Effector memory CD8-positive, alpha-beta T cell (primary cell): ENCODE data around the gene TMEM219.

ENCODE experiments used
- ATAC-seq: fragments of 150-1000 bp; cut with Tn5 transposase; replicated peaks from 2 replicates; pipeline ENCODE4 v1.10.0; 2021; ENCODE audit warnings: mild to moderate bottlenecking, moderate library complexity
- DNase-seq, 3 experiments: peaks; one replicate each; pipeline ENCODE4 v3.0.0; 2021
- H3K27ac Mint-ChIP-seq, 2 donors: one replicate each; pipeline ENCODE4 v1.8.0; 2022; ENCODE audit warnings: mild to moderate bottlenecking in 2 of 2, mixed read lengths in 2 of 2, moderate library complexity in 2 of 2
- H3K27me3 Mint-ChIP-seq, 2 donors: one replicate each; pipeline ENCODE4 v1.8.0; 2022; ENCODE audit warnings: mixed read lengths in 2 of 2
- H3K36me3 Mint-ChIP-seq: one replicate; pipeline ENCODE4 v1.8.0; 2022; ENCODE audit warnings: mild to moderate bottlenecking, moderate library complexity, mixed read lengths; ENCODE audit not compliant: insufficient read depth
- H3K4me1 Mint-ChIP-seq, 2 donors: one replicate each; pipeline ENCODE4 v1.8.0; 2022; ENCODE audit warnings: low read depth in 2 of 2, mixed read lengths in 2 of 2
- H3K4me3 Mint-ChIP-seq, 2 donors: one replicate each; pipeline ENCODE4 v1.8.0; 2022; ENCODE audit warnings: mild to moderate bottlenecking in 2 of 2, mixed read lengths in 2 of 2, moderate library complexity in 2 of 2
- H3K9me3 Mint-ChIP-seq, 2 donors: one replicate each; pipeline ENCODE4 v1.8.0; 2022; ENCODE audit warnings: mixed read lengths in 2 of 2

The TMEM219 gene

GRCh38 chr16:29963021-29963743, 1.3 kb downstream of the TMEM219 start:
- Mint-ChIP-seq H3K27ac (peak overlapping the region; percentile 91 to 97), H3K4me3 (peak overlapping the region; percentile 88 to 89), H3K4me1 (peaks cover 13 to 21% of the 10 kb centered on the region in 2 donors), H3K36me3 (peaks cover 9% of the 10 kb centered on the region), H3K9me3 (no peaks in the 10 kb centered on the region), H3K27me3 (no peaks in the 10 kb centered on the region)
- no peak for DNase-seq
- ATAC-seq: no peak

GRCh38 chr16:29968205-29968604, 6.3 kb downstream of the TMEM219 start:
- Mint-ChIP-seq H3K27ac (no peak overlapping the region), H3K4me3 (no peak overlapping the region), H3K9me3 (no peaks in the 10 kb centered on the region)

GRCh38 chr16:29971304-29971703, 9.4 kb downstream of the TMEM219 start:
- Mint-ChIP-seq H3K27ac (peak overlapping the region in 1 of 2 donors; percentile 53), H3K9me3 (no peaks in the 10 kb centered on the region), H3K4me3 (no peak overlapping the region), H3K36me3 (peaks cover 30% of the 10 kb centered on the region), H3K4me1 (peaks cover 26 to 29% of the 10 kb centered on the region in 2 donors), H3K27me3 (no peaks in the 10 kb centered on the region)
- DNase-seq (no peak), ATAC-seq (no peak)

More at GRCh38 chr16:29968205-29968604, 6.3 kb downstream of the TMEM219 start:
- no peak for ATAC-seq
- peaks cover 5 to 11% of the 10 kb centered on the region in 2 donors for H3K4me1 Mint-ChIP-seq
- H3K36me3 Mint-ChIP-seq: peaks cover 16% of the 10 kb centered on the region
- no peaks in the 10 kb centered on the region for H3K27me3 Mint-ChIP-seq
- no peak for DNase-seq

- Mint-ChIP-seq H3K36me3 (peaks cover 30% of the 10 kb centered on the region), H3K27me3 (no peaks in the 10 kb centered on the region), H3K4me3 (peak overlapping the region; percentile 97 to 98), H3K4me1 (peaks cover 31 to 38% of the 10 kb centered on the region in 2 donors), H3K9me3 (no peaks in the 10 kb centered on the region), H3K27ac (peak overlapping the region; percentile 97)
- no peak for ATAC-seq
- no peak for DNase-seq
These were observed 10.6 kb downstream of the TMEM219 start for GRCh38 chr16:29972500-29972899.

GRCh38 chr16:29972992-29973383, 11.1 kb downstream of the TMEM219 start:
- peak overlapping the region; percentile 97 to 98 for H3K4me3 Mint-ChIP-seq
- no peaks in the 10 kb centered on the region for H3K9me3 Mint-ChIP-seq
- H3K27ac Mint-ChIP-seq: peak overlapping the region; percentile 97
- ATAC-seq: no peak
- H3K27me3 Mint-ChIP-seq: no peaks in the 10 kb centered on the region
- H3K4me1 Mint-ChIP-seq: peaks cover 31 to 38% of the 10 kb centered on the region in 2 donors
- DNase-seq: no peak
- peaks cover 30% of the 10 kb centered on the region for H3K36me3 Mint-ChIP-seq

GRCh38 chr16:29973384-29974246, 11.7 kb downstream of the TMEM219 start, which contains the start of gene TAOK2:
Gene TAOK2, plus strand, starts transcription at chr16:29973868. Its CDS starts 3,905 bp downstream, at chr16:29977773.
- H3K27me3 Mint-ChIP-seq: no peaks in the 10 kb centered on the region
- H3K36me3 Mint-ChIP-seq: peaks cover 29% of the 10 kb centered on the region
- peak within 1 kb of the TSS; percentile 97 to 98 for H3K4me3 Mint-ChIP-seq
- peak within 1 kb of the TSS; percentile 97 for H3K27ac Mint-ChIP-seq
- ATAC-seq (peak; percentile 96), DNase-seq (peak; percentile 86 to 92 (median 91))
- no peaks in the 10 kb centered on the region for H3K9me3 Mint-ChIP-seq
- H3K4me1 Mint-ChIP-seq: peaks cover 31 to 41% of the 10 kb centered on the region in 2 donors

GRCh38 chr16:29974291-29975133, 12.6 kb downstream of the TMEM219 start:
- Mint-ChIP-seq H3K4me1 (peaks cover 31 to 41% of the 10 kb centered on the region in 2 donors), H3K9me3 (no peaks in the 10 kb centered on the region), H3K27me3 (no peaks in the 10 kb centered on the region), H3K4me3 (peak overlapping the region; percentile 97 to 98), H3K27ac (peak overlapping the region; percentile 97), H3K36me3 (peaks cover 26% of the 10 kb centered on the region)
- ATAC-seq (peak; percentile 10), DNase-seq (no peak)

- H3K4me3 Mint-ChIP-seq: peak overlapping the region; percentile 97 to 98
- H3K36me3 Mint-ChIP-seq: peaks cover 30% of the 10 kb centered on the region
- H3K4me1 Mint-ChIP-seq: peaks cover 31 to 41% of the 10 kb centered on the region in 2 donors
- ATAC-seq (no peak), DNase-seq (no peak)
- peak overlapping the region; percentile 97 for H3K27ac Mint-ChIP-seq
- H3K27me3 Mint-ChIP-seq: no peaks in the 10 kb centered on the region
- no peaks in the 10 kb centered on the region for H3K9me3 Mint-ChIP-seq
These were observed 13.3 kb downstream of the TMEM219 start for GRCh38 chr16:29975134-29975538.

- DNase-seq: no peak
- H3K36me3 Mint-ChIP-seq: peaks cover 33% of the 10 kb centered on the region
- no peaks in the 10 kb centered on the region for H3K27me3 Mint-ChIP-seq
- H3K4me3 Mint-ChIP-seq: peak overlapping the region; percentile 97 to 98
- ATAC-seq: no peak
- H3K27ac Mint-ChIP-seq: peak overlapping the region; percentile 97
- H3K9me3 Mint-ChIP-seq: no peaks in the 10 kb centered on the region
- peaks cover 33 to 41% of the 10 kb centered on the region in 2 donors for H3K4me1 Mint-ChIP-seq
These were observed 14.1 kb downstream of the TMEM219 start for GRCh38 chr16:29975811-29976511.

GRCh38 chr16:29977063-29977825, 15.4 kb downstream of the TMEM219 start:
- DNase-seq (no peak), ATAC-seq (no peak)
- Mint-ChIP-seq H3K36me3 (peaks cover 43% of the 10 kb centered on the region), H3K4me3 (no peak overlapping the region), H3K9me3 (no peaks in the 10 kb centered on the region), H3K4me1 (peaks cover 33 to 41% of the 10 kb centered on the region in 2 donors), H3K27me3 (no peaks in the 10 kb centered on the region), H3K27ac (peak overlapping the region; percentile 25 to 97)

GRCh38 chr16:29978081-29978480, 16.2 kb downstream of the TMEM219 start:
- no peak overlapping the region for H3K4me3 Mint-ChIP-seq
- peaks cover 29 to 37% of the 10 kb centered on the region in 2 donors for H3K4me1 Mint-ChIP-seq
- ATAC-seq (no peak), DNase-seq (no peak)
- no peaks in the 10 kb centered on the region for H3K27me3 Mint-ChIP-seq
- H3K36me3 Mint-ChIP-seq: peaks cover 41% of the 10 kb centered on the region
- H3K9me3 Mint-ChIP-seq: no peaks in the 10 kb centered on the region
- peak overlapping the region; percentile 25 to 97 for H3K27ac Mint-ChIP-seq
